Measurements from ENCODE around the gene PAX9.

PAX9 gene

DNA sequence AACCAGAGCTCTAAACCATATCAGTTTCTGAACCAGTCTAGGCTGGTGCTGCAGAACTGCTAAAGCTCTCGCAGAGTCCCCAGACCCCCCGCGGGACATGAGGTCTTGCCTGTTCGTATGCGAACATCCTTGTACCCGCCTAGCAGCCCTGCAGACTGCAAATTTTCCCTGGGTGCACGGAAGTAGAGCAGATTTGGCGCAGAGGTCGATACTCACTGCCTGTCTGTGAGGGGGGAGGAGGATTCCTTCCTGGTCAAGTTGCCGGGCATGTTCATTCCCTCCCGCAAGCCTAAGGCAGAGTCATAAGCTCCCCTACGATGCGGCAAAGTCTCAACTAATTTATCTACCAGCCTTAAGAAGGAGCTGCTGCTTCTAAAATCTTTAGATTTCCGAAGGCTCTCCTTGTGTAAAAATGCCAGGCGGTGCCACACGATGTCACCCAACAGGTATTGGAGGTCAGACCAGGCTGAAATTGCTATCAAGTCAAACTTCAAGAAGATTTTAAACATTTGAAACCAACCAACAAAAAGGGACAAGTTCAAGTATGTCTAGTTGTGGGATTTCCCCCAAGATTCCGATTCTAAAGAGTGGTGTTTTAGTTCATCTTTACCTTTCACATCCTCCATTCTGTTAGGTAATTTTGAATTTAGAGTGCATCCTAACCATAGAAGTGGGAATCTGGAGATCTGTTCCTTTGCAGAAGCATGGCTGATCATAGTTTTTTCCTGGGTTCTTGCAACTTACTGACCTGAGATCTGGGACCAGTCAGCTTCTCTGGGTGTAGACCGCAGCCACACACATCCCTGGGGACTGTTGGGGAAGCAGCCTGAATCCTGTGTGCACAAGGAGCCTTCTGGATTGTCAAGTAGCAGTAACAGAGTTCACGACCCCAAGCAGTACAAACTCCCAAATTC, 1.6 kb upstream of the PAX9 start:
- TF ChIP-seq FOXP2 (optimal IDR thresholded peaks at IDR 0.05; ENCODE audit: borderline replicate concordance, extremely low read depth, extremely low read length, insufficient read depth): no peak
- no peak for TF ChIP-seq TAF1 (IDR thresholded peaks at IDR 0.05; ENCODE audit: borderline replicate concordance, insufficient read depth, low read length)
- TF ChIP-seq REST (IDR thresholded peaks at IDR 0.05; ENCODE audit: insufficient read depth in 1 of 2, low read depth in 2 of 2, low read length in 2 of 2): no peak
- no peak for TF ChIP-seq SIN3A (IDR thresholded peaks at IDR 0.05; ENCODE audit: borderline replicate concordance, insufficient read depth, low read length)
- TF ChIP-seq POLR2AphosphoS5 (IDR thresholded peaks at IDR 0.05; ENCODE audit: low read depth, low read length): no peak

DNA sequence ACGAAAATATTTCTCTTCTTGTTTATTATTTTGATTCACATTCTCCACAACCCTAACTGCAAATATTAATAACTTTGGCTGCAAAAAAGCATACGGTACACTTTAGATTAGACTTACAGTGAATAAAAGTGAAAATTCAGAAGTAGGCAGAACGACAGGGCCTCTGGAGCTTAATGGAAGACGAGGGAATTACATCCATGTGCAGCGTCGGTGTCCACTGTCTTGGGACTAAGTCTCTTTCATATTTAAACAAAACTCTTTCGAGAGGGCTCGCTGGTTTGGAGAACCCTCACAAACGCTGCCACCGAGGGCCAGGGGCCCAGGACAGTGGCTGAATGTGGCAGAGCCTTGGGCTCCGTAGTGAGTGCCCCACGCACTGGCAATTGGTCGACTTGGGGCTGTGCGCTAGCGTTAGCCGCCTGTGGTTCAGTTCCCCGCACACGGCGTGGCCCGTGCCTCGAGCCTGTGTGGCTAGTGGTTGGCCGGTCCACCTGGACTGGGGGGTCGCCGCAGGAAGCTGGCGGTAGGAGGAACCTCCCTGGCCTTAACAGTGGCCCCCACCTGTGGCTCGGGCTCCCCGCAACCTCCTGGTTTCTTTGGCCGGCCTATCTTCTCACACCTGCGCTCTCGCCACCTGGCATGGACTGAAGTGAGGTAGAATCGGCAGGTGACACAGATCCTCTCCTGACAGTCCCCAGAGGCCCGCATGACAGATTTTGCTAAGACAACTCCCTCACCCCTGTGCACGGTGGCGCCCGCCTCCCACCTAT, 739 bp upstream of the PAX9 start:
- no peak for TF ChIP-seq REST (IDR thresholded peaks at IDR 0.05; ENCODE audit: insufficient read depth in 1 of 2, low read depth in 2 of 2, low read length in 2 of 2)
- no peak for TF ChIP-seq TAF1 (IDR thresholded peaks at IDR 0.05; ENCODE audit: borderline replicate concordance, insufficient read depth, low read length)
- TF ChIP-seq FOXP2 (optimal IDR thresholded peaks at IDR 0.05; ENCODE audit: borderline replicate concordance, extremely low read depth, extremely low read length, insufficient read depth): no peak
- no peak for TF ChIP-seq SIN3A (IDR thresholded peaks at IDR 0.05; ENCODE audit: borderline replicate concordance, insufficient read depth, low read length)
- no peak for TF ChIP-seq POLR2AphosphoS5 (IDR thresholded peaks at IDR 0.05; ENCODE audit: low read depth, low read length)

DNA sequence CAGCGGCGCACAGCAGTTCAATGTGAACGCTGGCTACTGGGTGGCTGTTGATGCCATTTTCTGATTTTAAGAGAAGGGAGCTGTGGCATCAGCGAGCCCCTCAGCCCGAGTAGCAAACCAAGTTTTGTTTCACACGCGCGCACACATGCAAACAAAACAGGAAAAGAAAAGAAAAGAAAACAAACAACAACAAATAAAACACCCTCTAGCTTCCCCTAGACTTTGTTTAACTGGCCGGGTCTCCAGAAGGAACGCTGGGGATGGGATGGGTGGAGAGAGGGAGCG, 540 bp downstream of the PAX9 start:
- TF ChIP-seq SIN3A (IDR thresholded peaks at IDR 0.05; ENCODE audit: borderline replicate concordance, insufficient read depth, low read length): no peak
- no peak for TF ChIP-seq POLR2AphosphoS5 (IDR thresholded peaks at IDR 0.05; ENCODE audit: low read depth, low read length)
- no peak for TF ChIP-seq REST (IDR thresholded peaks at IDR 0.05; ENCODE audit: insufficient read depth in 1 of 2, low read depth in 2 of 2, low read length in 2 of 2)
- no peak for TF ChIP-seq TAF1 (IDR thresholded peaks at IDR 0.05; ENCODE audit: borderline replicate concordance, insufficient read depth, low read length)
- TF ChIP-seq FOXP2 (optimal IDR thresholded peaks at IDR 0.05; ENCODE audit: borderline replicate concordance, extremely low read depth, extremely low read length, insufficient read depth): no peak

DNA sequence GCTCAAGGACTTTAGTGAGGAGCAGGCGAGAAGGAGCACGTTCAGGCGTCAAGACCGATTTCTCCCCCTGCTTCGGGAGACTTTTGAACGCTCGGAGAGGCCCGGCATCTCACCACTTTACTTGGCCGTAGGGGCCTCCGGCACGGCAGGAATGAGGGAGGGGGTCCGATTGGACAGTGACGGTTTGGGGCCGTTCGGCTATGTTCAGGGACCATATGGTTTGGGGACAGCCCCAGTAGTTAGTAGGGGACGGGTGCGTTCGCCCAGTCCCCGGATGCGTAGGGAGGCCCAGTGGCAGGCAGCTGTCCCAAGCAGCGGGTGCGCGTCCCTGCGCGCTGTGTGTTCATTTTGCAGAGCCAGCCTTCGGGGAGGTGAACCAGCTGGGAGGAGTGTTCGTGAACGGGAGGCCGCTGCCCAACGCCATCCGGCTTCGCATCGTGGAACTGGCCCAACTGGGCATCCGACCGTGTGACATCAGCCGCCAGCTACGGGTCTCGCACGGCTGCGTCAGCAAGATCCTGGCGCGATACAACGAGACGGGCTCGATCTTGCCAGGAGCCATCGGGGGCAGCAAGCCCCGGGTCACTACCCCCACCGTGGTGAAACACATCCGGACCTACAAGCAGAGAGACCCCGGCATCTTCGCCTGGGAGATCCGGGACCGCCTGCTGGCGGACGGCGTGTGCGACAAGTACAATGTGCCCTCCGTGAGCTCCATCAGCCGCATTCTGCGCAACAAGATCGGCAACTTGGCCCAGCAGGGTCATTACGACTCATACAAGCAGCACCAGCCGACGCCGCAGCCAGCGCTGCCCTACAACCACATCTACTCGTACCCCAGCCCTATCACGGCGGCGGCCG, 1.1 kb downstream of the PAX9 start:
- TF ChIP-seq FOXP2 (optimal IDR thresholded peaks at IDR 0.05; ENCODE audit: borderline replicate concordance, extremely low read depth, extremely low read length, insufficient read depth) (no peak), SIN3A (IDR thresholded peaks at IDR 0.05; ENCODE audit: borderline replicate concordance, insufficient read depth, low read length) (no peak), POLR2AphosphoS5 (IDR thresholded peaks at IDR 0.05; ENCODE audit: low read depth, low read length) (no peak), REST (IDR thresholded peaks at IDR 0.05; ENCODE audit: insufficient read depth in 1 of 2, low read depth in 2 of 2, low read length in 2 of 2) (no peak), TAF1 (IDR thresholded peaks at IDR 0.05; ENCODE audit: borderline replicate concordance, insufficient read depth, low read length) (no peak)
